SH-SY5Y (cell line): Measurements from ENCODE around the gene NFASC.

Source experiments
- GATA2 ChIP-seq: IDR thresholded peaks from 2 replicates; pipeline ENCODE4 v1.6.1; 2011; ENCODE audit warnings: mild to moderate bottlenecking, low read depth, low read length
- GATA3 ChIP-seq: IDR thresholded peaks from 2 replicates; pipeline ENCODE4 v1.6.1; 2011; ENCODE audit warnings: low read depth, mild to moderate bottlenecking, low read length, moderate library complexity

DNA sequence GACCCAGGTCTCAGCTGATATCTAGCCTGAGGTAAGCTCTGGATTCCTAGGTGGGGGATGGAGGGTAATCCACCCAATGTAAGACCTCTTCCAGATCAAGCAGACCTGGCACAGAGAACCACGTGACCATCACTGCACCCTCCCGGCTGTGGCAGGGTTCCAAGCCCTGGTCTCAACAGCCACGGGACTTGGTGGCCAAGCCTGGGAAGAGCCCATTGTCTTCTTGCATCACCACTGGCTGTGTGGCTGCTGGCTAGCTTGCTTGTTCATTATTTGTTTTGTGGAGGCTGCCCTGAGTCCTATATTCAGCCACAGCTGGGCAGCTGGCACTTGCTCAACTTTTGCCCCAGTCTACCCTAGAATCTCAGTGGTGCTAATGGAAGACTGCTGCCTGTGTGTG, 24.1 kb upstream of the NFASC start:
- TF ChIP-seq GATA3, result no peak
- TF ChIP-seq GATA2, result no peak
